ENCODE measurements around the gene MGP. TPM values are rescaled to one million over a fixed set of nuclear protein-coding genes. Genes with fewer than 3 reads are reported as not detected.

The MGP gene
- total RNA-seq, 3 donors from 2014 or later = 42.9 to 655 (median 121) TPM

GRCh38 chr12:14850929-14851663, 34.6 kb downstream of the MGP start:
- ATAC-seq (no peak), DNase-seq (no peak)
- no peaks in the 10 kb centered on the region for H3K36me3 ChIP-seq (ENCODE audit: low read depth)
- no peaks in the 10 kb centered on the region for H3K4me1 ChIP-seq (ENCODE audit: low read depth)
- intact Hi-C loops (cut with DNase I, micrococcal nuclease) = no loop called here
- no peak overlapping the region for H3K4me3 ChIP-seq
- H3K9me3 ChIP-seq = no peaks in the 10 kb centered on the region
- TF ChIP-seq CTCF (IDR thresholded peaks at IDR 0.05) = no peak

GRCh38 chr12:14849661-14850060, 36.0 kb downstream of the MGP start:
- intact Hi-C loops (cut with DNase I, micrococcal nuclease) = loop anchor here in 1 of 2 donors (5.0 kb wide), 1 partner anchor 143 kb away; no protein-coding TSS in a partner anchor
- H3K4me1 ChIP-seq (ENCODE audit: low read depth) = no peaks in the 10 kb centered on the region
- TF ChIP-seq CTCF (IDR thresholded peaks at IDR 0.05) = no peak
- H3K9me3 ChIP-seq = no peaks in the 10 kb centered on the region
- DNase-seq (no peak), ATAC-seq (no peak)
- H3K36me3 ChIP-seq (ENCODE audit: low read depth) = no peaks in the 10 kb centered on the region
- H3K4me3 ChIP-seq = no peak overlapping the region

GRCh38 chr12:14846876-14847580, 38.6 kb downstream of the MGP start:
- no peak for TF ChIP-seq CTCF (IDR thresholded peaks at IDR 0.05)
- Histone ChIP-seq H3K4me3 (no peak overlapping the region), H3K36me3 (ENCODE audit: low read depth) (no peaks in the 10 kb centered on the region), H3K9me3 (no peaks in the 10 kb centered on the region), H3K4me1 (ENCODE audit: low read depth) (peaks cover 11% of the 10 kb centered on the region)
- DNase-seq = no peak
- ATAC-seq = no peak
- intact Hi-C loops (cut with DNase I, micrococcal nuclease) = loop anchor here in 1 of 2 donors (5.0 kb wide), 1 partner anchor 145 kb away; no protein-coding TSS in a partner anchor

- no peak for DNase-seq
- intact Hi-C loops (cut with DNase I, micrococcal nuclease) = loop anchor here in 1 of 2 donors (5.0 kb wide), 1 partner anchor 146 kb away; no protein-coding TSS in a partner anchor
- peak; percentile 58 for ATAC-seq
- peaks cover 20% of the 10 kb centered on the region for H3K4me1 ChIP-seq (ENCODE audit: low read depth)
- no peaks in the 10 kb centered on the region for H3K9me3 ChIP-seq
- H3K4me3 ChIP-seq = no peak overlapping the region
- H3K36me3 ChIP-seq (ENCODE audit: low read depth) = no peaks in the 10 kb centered on the region
- TF ChIP-seq CTCF (IDR thresholded peaks at IDR 0.05) = no peak
These were observed 39.5 kb downstream of the MGP start for GRCh38 chr12:14846042-14846587.

GRCh38 chr12:14845350-14845750, 40.3 kb downstream of the MGP start:
- ATAC-seq (peak; percentile 75), DNase-seq (peak in 1 of 3 donors; percentile 77)
- peak; percentile 45 for TF ChIP-seq CTCF (IDR thresholded peaks at IDR 0.05)
- intact Hi-C loops (cut with DNase I, micrococcal nuclease) = loop anchor here (1.0 to 5.0 kb wide), 2 partner anchors 147 to 151 kb away; no protein-coding TSS in a partner anchor
- Histone ChIP-seq H3K9me3 (no peaks in the 10 kb centered on the region), H3K36me3 (ENCODE audit: low read depth) (no peaks in the 10 kb centered on the region), H3K4me3 (no peak overlapping the region), H3K4me1 (ENCODE audit: low read depth) (peaks cover 20% of the 10 kb centered on the region)
